Fibroblast of pulmonary artery (primary cell): ENCODE data around the gene MARCHF2.

ENCODE experiments used
- DNase-seq: peaks from one replicate; pipeline ENCODE4 v3.0.0-alpha.2; 2010; ENCODE audit warnings: low read depth
- H3K4me3 ChIP-seq: replicated peaks from 2 replicates; pipeline ENCODE4 v1.5.1; 2011; ENCODE audit warnings: low read depth, mild to moderate bottlenecking, control low read depth, low read length, moderate library complexity
- CTCF ChIP-seq: IDR thresholded peaks from 2 replicates; pipeline ENCODE4 v1.5.1; 2011; ENCODE audit warnings: mild to moderate bottlenecking, control low read depth, low read length, inconsistent platforms; ENCODE audit errors: missing control alignments

MARCHF2 gene

GRCh38 chr19:8452446-8453123 is 39.5 kb downstream of the MARCHF2 start:
- no peak overlapping the region for H3K4me3 ChIP-seq
- no peak for DNase-seq
- TF ChIP-seq CTCF: no peak

- no peak for TF ChIP-seq CTCF
These were observed 40.5 kb downstream of the MARCHF2 start for GRCh38 chr19:8453616-8454015.

GRCh38 chr19:8454218-8454617 is 41.1 kb downstream of the MARCHF2 start:
- H3K4me3 ChIP-seq: no peak overlapping the region
- DNase-seq: no peak
- no peak for TF ChIP-seq CTCF

More at GRCh38 chr19:8453616-8454015, 40.5 kb downstream of the MARCHF2 start:
- H3K4me3 ChIP-seq: no peak overlapping the region
- DNase-seq: no peak

GRCh38 chr19:8455018-8455417 is 41.9 kb downstream of the MARCHF2 start:
- TF ChIP-seq CTCF: no peak
- no peak for DNase-seq
- no peak overlapping the region for H3K4me3 ChIP-seq

GRCh38 chr19:8456064-8456463 is 43.0 kb downstream of the MARCHF2 start:
- DNase-seq: no peak
- peak; percentile 21 for TF ChIP-seq CTCF
- no peak overlapping the region for H3K4me3 ChIP-seq

GRCh38 chr19:8457209-8457608 is 44.1 kb downstream of the MARCHF2 start:
- DNase-seq: no peak
- no peak overlapping the region for H3K4me3 ChIP-seq
- TF ChIP-seq CTCF: no peak

GRCh38 chr19:8457827-8458226 is 44.7 kb downstream of the MARCHF2 start:
- no peak for TF ChIP-seq CTCF
- DNase-seq: no peak
- H3K4me3 ChIP-seq: no peak overlapping the region
